HG02610 (cell line): ENCODE measurements around the gene DLD.
"Not testable (repeated sequence)": the region's sequence is repeated elsewhere in the genome, so short reads cannot be mapped to it uniquely, and the experiment has no call there.

Source experiments
- ATAC-seq: cut with Tn5 transposase; IDR thresholded peaks from one replicate; pipeline ENCODE4 v1.9.1; 2021; ENCODE audit warnings: mild to moderate bottlenecking, moderate library complexity; ENCODE audit not compliant: unreplicated experiment

The DLD gene

GRCh38 chr7:107943018-107943417 lies 52.0 kb downstream of the DLD start:
- ATAC-seq: no peak

GRCh38 chr7:107944411-107945169 lies 53.6 kb downstream of the DLD start:
- ATAC-seq: no peak

DNA sequence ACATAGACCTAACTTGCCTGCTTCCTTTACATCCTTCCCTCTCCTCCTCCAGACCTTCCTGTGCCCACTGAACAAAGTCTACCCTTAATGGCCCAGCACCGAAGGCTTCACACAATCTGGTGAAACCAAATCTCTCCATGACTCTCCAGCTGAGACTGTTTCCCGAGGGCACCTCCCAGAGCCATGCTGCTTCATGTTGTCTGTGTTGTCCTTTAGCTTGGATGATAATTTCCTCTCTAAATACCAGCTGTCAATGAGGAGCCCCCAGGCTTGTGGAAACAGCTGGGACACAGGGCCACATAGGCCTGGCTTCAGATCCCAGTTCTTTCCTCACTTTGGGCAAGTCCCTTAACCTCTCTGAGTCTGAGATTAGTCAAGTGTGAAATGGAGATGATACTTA lies 54.3 kb downstream of the DLD start:
- ATAC-seq: no peak

DNA sequence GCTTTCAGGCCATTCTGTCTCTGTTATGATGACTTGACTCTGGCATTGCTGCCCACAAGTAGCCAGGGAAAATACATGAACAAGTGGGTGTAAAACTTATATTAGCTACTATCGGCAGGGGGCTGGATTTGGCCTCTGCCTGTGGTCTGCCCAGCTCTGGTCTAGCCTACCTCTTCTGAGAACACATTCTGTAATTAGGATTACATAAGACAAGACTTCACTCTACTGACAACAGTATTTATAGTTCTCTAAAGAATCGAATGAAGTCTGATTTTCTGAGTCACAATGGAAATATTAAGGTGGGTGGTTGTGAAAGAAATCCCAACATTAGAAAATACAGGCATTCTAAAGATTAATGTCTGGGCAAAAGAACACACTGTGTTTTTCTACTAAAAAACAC lies 55.5 kb downstream of the DLD start:
- no peak for ATAC-seq

GRCh38 chr7:107946881-107947280 lies 55.9 kb downstream of the DLD start:
- no peak for ATAC-seq

GRCh38 chr7:107948645-107949442 lies 57.9 kb downstream of the DLD start:
- no peak for ATAC-seq

DNA sequence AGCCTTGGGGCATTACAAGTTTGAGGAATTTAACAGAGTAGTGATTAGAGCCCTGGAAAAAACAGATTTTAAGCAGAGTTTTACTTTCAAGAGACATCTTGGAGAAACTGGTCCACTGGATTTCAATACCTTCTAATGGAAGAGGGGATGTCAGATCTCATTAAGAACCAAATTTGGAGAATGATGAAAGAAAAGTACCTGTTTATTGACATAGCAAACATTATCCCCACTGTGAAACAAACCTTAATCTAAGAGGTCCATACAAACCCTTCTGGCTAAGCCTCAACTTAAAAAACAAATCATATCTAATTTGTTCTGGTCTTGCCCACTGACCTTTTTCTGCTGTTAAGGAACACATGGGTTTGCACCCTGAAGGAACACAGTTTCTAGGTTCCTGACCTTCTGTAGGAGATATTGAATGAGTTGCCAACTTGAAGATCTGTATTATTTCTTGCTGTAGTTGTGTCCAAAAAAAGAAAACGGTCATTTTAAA lies 58.5 kb downstream of the DLD start:
- no peak for ATAC-seq

- no peak for ATAC-seq
Measured at GRCh38 chr7:107951172-107951787, 60.3 kb downstream of the DLD start.

DNA sequence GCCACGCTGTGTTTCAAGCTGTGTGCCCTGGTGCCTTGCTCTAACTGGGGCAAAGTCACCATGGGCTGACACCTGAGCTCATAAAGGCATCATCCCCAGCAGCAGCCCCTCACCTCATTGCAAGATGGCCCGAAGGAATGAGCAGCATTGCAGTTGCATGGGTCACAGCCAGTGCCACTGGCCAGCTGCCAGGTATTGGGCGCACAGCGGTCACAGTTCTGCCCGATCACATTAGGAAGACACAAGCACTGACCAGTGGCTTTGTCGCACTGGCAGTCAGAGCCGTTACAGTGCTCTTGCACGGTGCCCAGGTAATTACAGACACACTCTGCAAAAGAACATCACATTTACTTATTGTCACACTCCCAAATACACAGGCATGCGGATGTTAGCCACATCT lies 60.9 kb downstream of the DLD start:
- no peak for ATAC-seq

- ATAC-seq: no peak
Measured at GRCh38 chr7:107953265-107953923, 62.4 kb downstream of the DLD start.

DNA sequence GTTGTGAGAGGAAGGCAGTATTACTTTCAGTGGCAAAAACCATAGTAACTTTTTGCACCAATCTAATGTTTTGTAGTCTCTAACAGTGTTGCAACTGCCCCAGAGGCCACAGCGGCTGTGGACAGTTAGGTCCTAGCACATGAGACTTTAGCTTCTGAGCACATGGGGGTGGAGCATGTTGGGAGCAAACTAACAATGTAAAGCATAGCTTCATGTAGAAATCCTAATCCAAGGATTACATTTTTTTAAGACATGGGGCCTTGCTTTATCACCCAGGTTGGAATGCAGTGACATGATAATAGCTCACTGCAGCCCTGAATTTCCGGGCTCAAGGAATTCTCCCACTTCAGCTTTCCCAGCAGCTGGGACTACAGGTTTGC lies 62.9 kb downstream of the DLD start:
- no peak for ATAC-seq

DNA sequence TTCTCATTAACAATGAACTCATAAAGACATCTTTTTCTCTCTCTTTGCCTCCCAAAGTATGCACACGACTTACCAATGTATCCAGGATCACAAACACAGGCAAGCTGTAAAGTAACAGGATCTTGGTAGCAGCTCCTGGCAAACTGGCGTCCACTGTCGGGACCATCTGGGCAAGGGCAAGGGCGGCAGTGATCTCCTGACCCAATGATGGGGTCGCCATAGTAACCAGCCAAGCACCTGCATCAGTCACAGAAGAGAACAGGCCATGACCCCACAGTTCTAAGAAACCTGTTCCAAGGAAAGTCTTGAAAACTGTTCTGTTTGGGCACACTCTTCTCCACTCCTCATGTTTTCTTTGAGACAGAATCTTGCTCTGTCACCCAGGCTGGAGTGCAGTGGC lies 64.4 kb downstream of the DLD start:
- no peak for ATAC-seq

DNA sequence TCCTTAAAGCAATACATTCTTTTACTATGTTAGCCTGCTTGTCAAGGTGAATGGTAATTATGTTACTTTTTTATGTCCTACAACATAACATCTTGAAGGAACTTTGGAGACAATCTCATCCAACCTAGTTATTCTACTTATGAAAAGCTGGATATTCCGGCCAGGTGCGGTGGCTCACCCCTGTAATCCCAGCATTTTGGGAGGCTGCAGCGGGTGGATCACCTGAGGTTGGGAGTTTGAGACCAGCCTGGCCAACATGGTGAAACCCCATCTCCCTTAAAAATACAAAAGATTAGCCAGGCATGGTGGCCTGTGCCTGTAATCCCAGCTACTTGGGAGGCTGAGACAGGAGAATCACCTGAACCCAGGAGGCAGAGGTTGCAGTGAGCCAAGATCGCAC lies 66.0 kb downstream of the DLD start:
- ATAC-seq: not testable (repeated sequence)

DNA sequence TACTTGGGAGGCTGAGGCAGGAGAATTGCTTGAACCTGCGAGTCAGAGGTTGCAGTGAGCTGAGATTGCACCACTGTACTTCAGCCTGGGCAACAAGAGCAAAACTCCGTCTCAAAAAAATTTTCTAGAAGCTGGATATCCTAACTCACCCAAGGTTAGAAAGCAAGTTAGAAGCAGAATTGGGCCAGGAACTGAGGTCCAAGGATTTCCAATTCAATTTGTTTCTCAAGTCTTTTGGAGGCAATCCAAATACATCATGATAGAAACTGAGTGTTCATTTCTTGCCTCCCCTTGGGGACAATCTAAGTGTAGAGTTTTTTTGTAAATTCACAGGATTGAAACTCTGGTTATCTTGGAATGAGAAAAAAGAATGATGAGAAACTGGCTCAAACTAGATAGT lies 66.5 kb downstream of the DLD start:
- no peak for ATAC-seq

- no peak for ATAC-seq
Measured at GRCh38 chr7:107958764-107959526, 68.0 kb downstream of the DLD start.

GRCh38 chr7:107959527-107959898 lies 68.5 kb downstream of the DLD start:
- ATAC-seq: no peak

- ATAC-seq: no peak
Measured at GRCh38 chr7:107960272-107960671, 69.3 kb downstream of the DLD start.

GRCh38 chr7:107961405-107961804 lies 70.4 kb downstream of the DLD start:
- ATAC-seq: no peak

DNA sequence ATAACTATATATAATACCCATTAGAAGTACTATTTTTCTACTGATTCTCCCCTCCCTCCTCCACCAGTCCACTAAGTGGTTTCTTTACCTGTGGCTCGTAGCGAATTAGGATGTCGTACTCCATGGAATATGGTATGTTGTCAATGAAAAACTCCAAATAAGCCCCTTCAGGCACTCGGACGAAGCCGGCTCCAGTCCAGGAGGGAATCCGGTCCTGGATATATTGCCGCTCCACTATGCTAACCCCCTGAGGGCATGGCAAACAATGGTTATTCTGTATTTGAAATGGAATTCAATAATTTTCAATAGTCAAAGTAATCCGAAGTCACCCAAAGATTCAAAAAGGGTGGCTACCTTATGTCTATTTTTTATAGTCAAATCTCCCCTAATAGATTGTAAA lies 71.8 kb downstream of the DLD start:
- no peak for ATAC-seq

DNA sequence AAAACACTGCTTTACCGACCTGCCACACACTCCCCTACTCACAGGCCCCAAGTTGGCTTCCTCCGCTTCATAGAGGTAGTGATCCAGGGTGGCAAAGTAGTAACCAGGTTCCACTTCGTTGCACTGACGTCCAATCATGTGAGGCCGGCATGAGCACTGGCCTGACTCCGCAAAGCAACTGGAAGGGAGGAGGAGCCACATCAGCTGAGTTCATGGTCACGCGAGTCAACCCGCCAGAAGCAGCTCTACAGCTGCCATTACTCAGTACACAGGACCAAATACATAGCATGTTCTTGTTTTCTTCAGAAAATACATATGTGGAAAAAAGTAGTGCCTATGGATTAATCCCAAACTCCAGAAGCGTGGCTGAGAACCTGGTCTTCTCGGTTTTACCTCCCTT lies 73.5 kb downstream of the DLD start:
- ATAC-seq: no peak

DNA sequence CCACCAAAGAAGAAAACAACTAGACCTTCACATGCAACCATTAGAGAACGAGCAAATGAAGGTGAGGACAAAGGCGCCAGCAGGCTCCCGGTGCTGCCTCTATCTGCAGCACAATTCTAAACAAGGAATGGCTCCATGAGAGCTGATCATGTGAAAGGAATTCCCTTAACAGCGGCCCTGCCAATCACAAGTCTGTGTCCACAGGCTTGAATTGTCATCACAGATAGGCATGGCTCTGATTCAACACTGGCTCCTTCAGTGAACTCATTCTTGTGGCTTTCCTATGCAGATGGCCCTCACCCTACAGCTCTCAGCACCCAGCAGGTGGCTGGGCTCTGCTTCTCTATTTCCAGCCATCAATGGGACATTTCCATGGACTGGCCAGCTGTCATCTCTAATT lies 75.7 kb downstream of the DLD start:
- no peak for ATAC-seq
